HG03196 (cell line): ENCODE data around the gene GALNT1.

Source experiments
- ATAC-seq: cut with Tn5 transposase; IDR thresholded peaks from one replicate; pipeline ENCODE4 v1.9.1; 2021; ENCODE audit not compliant: unreplicated experiment

The GALNT1 gene

DNA sequence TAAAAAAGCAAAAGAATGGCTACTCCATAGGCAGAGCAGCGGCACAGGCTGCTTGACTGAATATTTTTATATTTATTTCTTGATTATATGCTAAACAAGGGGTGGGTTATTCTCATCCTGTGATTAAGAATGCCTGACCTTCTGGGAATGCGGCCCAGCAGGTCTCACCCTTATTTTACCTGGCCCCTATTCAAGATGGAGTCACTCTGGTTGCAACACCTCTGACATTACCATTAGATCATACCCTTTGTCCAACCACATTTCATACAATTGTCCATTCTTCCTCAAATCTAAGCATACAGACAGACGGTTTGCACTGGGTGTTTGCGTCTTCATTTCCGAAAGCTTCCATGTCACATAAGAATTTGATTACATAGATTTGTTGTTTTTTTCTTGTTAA, 168.2 kb downstream of the GALNT1 start:
- no peak for ATAC-seq

DNA sequence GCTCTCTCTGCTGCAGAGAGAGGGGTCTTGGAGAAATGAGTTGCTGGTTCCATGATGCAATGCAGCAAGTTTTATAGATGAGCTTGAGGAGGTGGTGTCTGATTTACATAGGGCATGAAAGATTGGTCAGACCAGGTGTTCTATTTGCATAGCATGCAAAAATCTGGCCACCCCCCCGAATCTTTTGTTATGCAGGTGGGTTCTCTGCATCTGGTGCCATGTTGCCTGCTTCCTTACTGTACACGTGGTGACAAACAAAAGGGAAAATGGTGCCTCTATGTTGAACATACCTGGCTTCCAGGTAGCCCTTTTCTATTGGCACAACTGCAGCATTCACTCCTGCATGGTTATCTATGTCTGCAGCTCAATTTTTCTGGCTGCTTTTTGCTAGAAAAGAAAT, 169.4 kb downstream of the GALNT1 start:
- no peak for ATAC-seq

DNA sequence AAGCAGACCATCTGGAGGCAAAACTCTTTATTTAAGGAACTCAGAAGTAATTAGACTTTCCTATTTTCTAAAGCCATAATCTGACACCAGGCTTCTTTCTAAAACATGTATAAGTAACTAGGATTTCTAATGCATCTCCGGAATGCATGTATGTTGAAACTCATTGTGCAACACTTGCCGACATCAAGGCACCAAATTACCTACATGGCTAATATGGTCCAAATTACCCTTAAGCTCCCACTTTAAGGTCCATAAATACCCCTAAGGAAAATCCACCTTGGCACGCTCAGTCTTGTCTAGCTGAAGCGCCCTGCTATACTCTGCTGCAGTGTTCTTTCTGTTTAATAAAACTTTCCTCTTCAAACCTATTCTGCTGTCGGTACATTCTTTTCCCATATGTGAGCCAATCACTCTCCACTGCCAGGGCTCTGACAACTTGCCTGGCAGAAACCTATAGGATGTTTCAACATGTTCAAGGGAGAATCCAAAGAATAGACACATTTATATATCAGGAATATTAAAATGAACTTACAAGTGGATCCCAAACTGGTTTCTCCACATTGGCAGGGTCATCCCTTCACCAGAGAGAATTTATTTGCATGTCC, 171.9 kb downstream of the GALNT1 start:
- ATAC-seq: no peak

DNA sequence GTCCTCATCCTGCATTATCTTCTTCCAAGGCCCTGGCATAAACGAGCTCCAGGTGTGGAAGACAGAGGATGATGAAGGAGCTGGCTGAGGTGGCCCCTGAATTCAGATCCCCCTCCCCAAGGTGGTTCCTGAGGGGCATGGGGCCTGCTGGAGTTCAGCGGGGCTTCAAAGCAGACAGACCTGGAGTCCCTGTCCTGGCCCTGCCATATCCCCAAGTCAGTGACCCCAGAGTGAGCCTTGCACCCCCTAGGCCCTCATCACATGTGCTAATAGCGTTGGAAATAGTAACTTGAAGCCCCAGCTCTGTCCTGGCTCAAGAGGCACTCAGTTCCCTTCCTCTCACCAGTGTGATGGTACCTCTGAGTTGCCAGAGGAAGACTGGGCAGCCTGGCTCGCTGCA, 172.9 kb downstream of the GALNT1 start:
- no peak for ATAC-seq

DNA sequence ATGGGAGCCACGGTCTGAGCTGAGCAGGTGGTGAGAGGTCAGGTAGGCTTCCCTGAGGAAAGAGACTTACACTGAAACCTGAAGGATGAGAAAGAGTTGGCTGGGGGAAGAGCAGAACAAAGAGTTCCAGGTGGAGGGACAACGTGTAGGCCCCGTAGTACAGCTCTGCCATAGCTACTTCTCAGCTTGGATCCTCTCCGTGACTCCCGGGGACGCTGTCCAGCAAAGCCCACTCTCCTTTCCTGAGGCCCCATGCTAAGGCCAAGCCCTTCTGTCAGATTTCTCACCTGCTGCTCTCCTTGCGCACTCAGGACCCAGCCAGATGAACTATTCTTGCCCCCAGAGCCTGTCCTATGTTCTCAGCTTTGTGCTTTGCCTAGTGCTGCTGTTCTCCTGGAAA, 173.8 kb downstream of the GALNT1 start:
- ATAC-seq: no peak

DNA sequence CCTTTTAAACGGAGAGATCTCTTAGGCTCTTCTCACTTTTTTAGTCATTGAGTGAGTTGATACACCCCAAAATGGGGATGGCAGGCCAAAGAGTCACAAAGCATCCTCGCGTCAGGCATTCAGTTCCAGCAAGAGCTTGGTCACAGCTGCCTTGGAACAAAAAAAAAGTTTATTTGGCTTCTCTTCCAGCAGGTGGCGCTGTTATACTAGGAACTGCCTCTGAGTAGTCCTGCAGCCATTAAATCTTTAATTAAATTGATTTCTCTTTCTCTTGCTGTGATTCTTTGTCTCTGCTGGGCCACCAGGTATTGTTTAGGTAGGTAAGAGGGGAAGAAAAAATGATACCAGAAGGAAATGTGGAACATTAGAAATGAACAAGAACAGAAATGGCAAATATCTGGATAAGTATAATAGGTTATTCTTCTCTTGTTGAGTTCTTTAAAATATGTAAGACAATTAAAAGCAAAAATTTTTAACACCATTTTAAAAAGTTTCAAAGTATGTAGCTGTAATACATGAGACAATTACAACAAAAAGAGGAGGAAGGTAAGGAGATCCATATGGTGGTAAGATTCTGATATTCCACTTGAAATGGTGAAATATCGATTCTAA, 175.1 kb downstream of the GALNT1 start:
- no peak for ATAC-seq
